ENCODE results near the gene GPR161. TPM values are rescaled to one million over a fixed set of nuclear protein-coding genes. Genes with fewer than 3 reads are reported as not detected.

GPR161 gene
- total and polyA plus RNA-seq, 5 donors, result 2.3 to 5.9 (median 4.8) TPM

GRCh38 chr1:168093616-168094015 is 43.1 kb downstream of the GPR161 start:
- H3K9me3 ChIP-seq (ENCODE audit: control insufficient read depth, low read length), result no peaks in the 10 kb centered on the region
- intact Hi-C loops (cut with DNase I), result no loop called here
- no peak overlapping the region for H3K4me3 ChIP-seq (ENCODE audit: low read length)
- no peak for ATAC-seq
- 97% methylated on average over 4 of the region's 4 CpGs for WGBS
- H3K27me3 ChIP-seq (ENCODE audit: control insufficient read depth, insufficient read depth), result no peaks in the 10 kb centered on the region
- H3K27ac ChIP-seq (ENCODE audit: low read length), result no peak overlapping the region
- DNase-seq, result no peak
- peaks cover 3% of the 10 kb centered on the region for H3K4me1 ChIP-seq (ENCODE audit: control insufficient read depth, insufficient read depth, low read length)

- DNase-seq (no peak), ATAC-seq (no peak)
- intact Hi-C loops (cut with DNase I), result no loop called here
- H3K9me3 ChIP-seq (ENCODE audit: control insufficient read depth, low read length), result no peaks in the 10 kb centered on the region
- 89% methylated on average over 16 of the region's 16 CpGs for WGBS
- no peaks in the 10 kb centered on the region for H3K27me3 ChIP-seq (ENCODE audit: control insufficient read depth, insufficient read depth)
- no peak overlapping the region for H3K4me3 ChIP-seq (ENCODE audit: low read length)
- H3K4me1 ChIP-seq (ENCODE audit: control insufficient read depth, insufficient read depth, low read length), result peaks cover 3% of the 10 kb centered on the region
- no peak overlapping the region for H3K27ac ChIP-seq (ENCODE audit: low read length)
Measured at GRCh38 chr1:168092566-168093355, 44.0 kb downstream of the GPR161 start.

- H3K4me1 ChIP-seq (ENCODE audit: control insufficient read depth, insufficient read depth, low read length), result peaks cover 5% of the 10 kb centered on the region
- intact Hi-C loops (cut with DNase I), result no loop called here
- H3K4me3 ChIP-seq (ENCODE audit: low read length), result no peak overlapping the region
- 74% methylated on average over 8 of the region's 8 CpGs for WGBS
- H3K9me3 ChIP-seq (ENCODE audit: control insufficient read depth, low read length), result no peaks in the 10 kb centered on the region
- no peak overlapping the region for H3K27ac ChIP-seq (ENCODE audit: low read length)
- H3K27me3 ChIP-seq (ENCODE audit: control insufficient read depth, insufficient read depth), result no peaks in the 10 kb centered on the region
- DNase-seq (no peak), ATAC-seq (no peak)
Measured at GRCh38 chr1:168091720-168092550, 44.8 kb downstream of the GPR161 start.

- no peaks in the 10 kb centered on the region for H3K9me3 ChIP-seq (ENCODE audit: control insufficient read depth, low read length)
- no peak overlapping the region for H3K4me3 ChIP-seq (ENCODE audit: low read length)
- ATAC-seq (no peak), DNase-seq (no peak)
- H3K27ac ChIP-seq (ENCODE audit: low read length), result no peak overlapping the region
- intact Hi-C loops (cut with DNase I), result no loop called here
- peaks cover 10% of the 10 kb centered on the region for H3K4me1 ChIP-seq (ENCODE audit: control insufficient read depth, insufficient read depth, low read length)
- H3K27me3 ChIP-seq (ENCODE audit: control insufficient read depth, insufficient read depth), result no peaks in the 10 kb centered on the region
- 96% methylated on average over 9 of the region's 9 CpGs for WGBS
Measured at GRCh38 chr1:168091063-168091462, 45.7 kb downstream of the GPR161 start.

GRCh38 chr1:168090395-168090794 is 46.3 kb downstream of the GPR161 start:
- Histone ChIP-seq H3K27ac (ENCODE audit: low read length) (no peak overlapping the region), H3K27me3 (ENCODE audit: control insufficient read depth, insufficient read depth) (no peaks in the 10 kb centered on the region), H3K9me3 (ENCODE audit: control insufficient read depth, low read length) (no peaks in the 10 kb centered on the region), H3K4me1 (ENCODE audit: control insufficient read depth, insufficient read depth, low read length) (peaks cover 10% of the 10 kb centered on the region), H3K4me3 (ENCODE audit: low read length) (no peak overlapping the region)
- DNase-seq (no peak), ATAC-seq (no peak)
- 94% methylated on average over 14 of the region's 14 CpGs for WGBS
- intact Hi-C loops (cut with DNase I), result no loop called here

- Histone ChIP-seq H3K27me3 (ENCODE audit: control insufficient read depth, insufficient read depth) (no peaks in the 10 kb centered on the region), H3K27ac (ENCODE audit: low read length) (no peak overlapping the region), H3K9me3 (ENCODE audit: control insufficient read depth, low read length) (no peaks in the 10 kb centered on the region), H3K4me1 (ENCODE audit: control insufficient read depth, insufficient read depth, low read length) (peaks cover 10% of the 10 kb centered on the region), H3K4me3 (ENCODE audit: low read length) (no peak overlapping the region)
- DNase-seq (no peak), ATAC-seq (no peak)
- intact Hi-C loops (cut with DNase I), result no loop called here
- WGBS, result 91% methylated on average over 2 of the region's 2 CpGs
Measured at GRCh38 chr1:168089979-168090337, 46.8 kb downstream of the GPR161 start.

- ATAC-seq (no peak), DNase-seq (no peak)
- Histone ChIP-seq H3K27ac (ENCODE audit: low read length) (no peak overlapping the region), H3K27me3 (ENCODE audit: control insufficient read depth, insufficient read depth) (no peaks in the 10 kb centered on the region), H3K9me3 (ENCODE audit: control insufficient read depth, low read length) (no peaks in the 10 kb centered on the region), H3K4me1 (ENCODE audit: control insufficient read depth, insufficient read depth, low read length) (peaks cover 10% of the 10 kb centered on the region), H3K4me3 (ENCODE audit: low read length) (no peak overlapping the region)
- intact Hi-C loops (cut with DNase I), result no loop called here
- WGBS, result 94% methylated on average over 13 of the region's 13 CpGs
Measured at GRCh38 chr1:168089326-168089978, 47.3 kb downstream of the GPR161 start.

- DNase-seq, result no peak
- 94% methylated on average over 14 of the region's 14 CpGs for WGBS
- H3K9me3 ChIP-seq (ENCODE audit: control insufficient read depth, low read length), result no peaks in the 10 kb centered on the region
- peaks cover 10% of the 10 kb centered on the region for H3K4me1 ChIP-seq (ENCODE audit: control insufficient read depth, insufficient read depth, low read length)
- intact Hi-C loops (cut with DNase I), result no loop called here
- no peaks in the 10 kb centered on the region for H3K27me3 ChIP-seq (ENCODE audit: control insufficient read depth, insufficient read depth)
- no peak overlapping the region for H3K4me3 ChIP-seq (ENCODE audit: low read length)
- no peak for ATAC-seq
- no peak overlapping the region for H3K27ac ChIP-seq (ENCODE audit: low read length)
Measured at GRCh38 chr1:168088511-168089325, 48.0 kb downstream of the GPR161 start.

GRCh38 chr1:168087696-168088095 is 49.0 kb downstream of the GPR161 start:
- 69% methylated on average over 10 of the region's 10 CpGs for WGBS
- Histone ChIP-seq H3K27ac (ENCODE audit: low read length) (no peak overlapping the region), H3K9me3 (ENCODE audit: control insufficient read depth, low read length) (no peaks in the 10 kb centered on the region), H3K27me3 (ENCODE audit: control insufficient read depth, insufficient read depth) (no peaks in the 10 kb centered on the region), H3K4me1 (ENCODE audit: control insufficient read depth, insufficient read depth, low read length) (peaks cover 10% of the 10 kb centered on the region), H3K4me3 (ENCODE audit: low read length) (no peak overlapping the region)
- intact Hi-C loops (cut with DNase I), result no loop called here
- DNase-seq (no peak), ATAC-seq (no peak)

GRCh38 chr1:168086438-168086837 is 50.3 kb downstream of the GPR161 start:
- ATAC-seq (no peak), DNase-seq (no peak)
- no peak overlapping the region for H3K4me3 ChIP-seq (ENCODE audit: low read length)
- H3K27ac ChIP-seq (ENCODE audit: low read length), result no peak overlapping the region
- intact Hi-C loops (cut with DNase I), result no loop called here
- 70% methylated on average over 2 of the region's 2 CpGs for WGBS
- H3K9me3 ChIP-seq (ENCODE audit: control insufficient read depth, low read length), result no peaks in the 10 kb centered on the region
- peaks cover 11% of the 10 kb centered on the region for H3K4me1 ChIP-seq (ENCODE audit: control insufficient read depth, insufficient read depth, low read length)
- H3K27me3 ChIP-seq (ENCODE audit: control insufficient read depth, insufficient read depth), result no peaks in the 10 kb centered on the region
